Ramos (cell line): ENCODE results near the gene CATSPERB.
"Not testable (repeated sequence)": the region's sequence is repeated elsewhere in the genome, so short reads cannot be mapped to it uniquely, and the experiment has no call there.

Source experiments
- in situ Hi-C: fragments of 300-500 bp; cut with MboI; formaldehyde crosslinking; loops from one replicate; pipeline ENCODE4 v1.14.3; 2022; ENCODE audit warnings: low sequenced_read_pairs; ENCODE audit not compliant: unreplicated experiment

Gene CATSPERB

GRCh38 chr14:91681118-91681517, 50.8 kb downstream of the CATSPERB start:
- in situ Hi-C loops = no loop called here

DNA sequence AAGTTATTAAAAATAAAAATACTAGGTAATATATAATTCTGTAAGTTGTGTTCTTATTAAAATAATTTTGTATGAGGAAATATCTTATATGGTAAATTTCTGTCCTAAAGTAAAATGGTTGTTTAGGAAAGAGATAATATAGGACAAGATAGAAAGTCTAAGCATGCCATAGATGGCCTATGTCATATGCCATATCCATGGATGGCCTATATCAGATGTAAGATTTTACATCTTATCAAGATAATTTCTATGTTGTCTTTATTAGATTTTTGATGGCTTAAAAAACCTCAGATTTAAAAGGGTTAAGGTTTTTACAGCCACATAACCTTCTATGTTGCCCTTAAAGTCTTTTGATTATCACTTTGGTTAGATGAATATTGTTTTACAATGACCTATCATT, 52.6 kb downstream of the CATSPERB start:
- in situ Hi-C loops = no loop called here

- in situ Hi-C loops = not testable (repeated sequence)
Measured at GRCh38 chr14:91677687-91678086, 54.2 kb downstream of the CATSPERB start.

- in situ Hi-C loops = no loop called here
Measured at GRCh38 chr14:91674911-91675310, 57.0 kb downstream of the CATSPERB start.

DNA sequence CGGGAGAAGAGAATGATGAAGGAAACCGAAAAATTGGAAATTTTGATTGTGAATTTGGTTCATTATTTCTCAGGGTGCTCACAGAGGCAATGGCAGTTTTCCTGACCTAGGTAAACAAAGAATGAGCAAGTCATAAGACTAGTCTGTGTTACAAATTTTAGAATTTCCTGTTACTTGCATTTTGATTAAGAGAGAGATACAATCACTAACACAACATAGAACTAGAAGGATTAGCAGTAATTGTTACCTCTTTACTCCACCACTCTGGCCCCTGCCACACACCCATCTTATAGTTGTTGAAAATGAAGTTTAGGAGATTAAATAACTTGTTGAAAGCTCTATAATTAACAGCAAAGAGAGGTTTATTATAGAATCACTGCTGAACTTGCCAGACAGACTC, 62.0 kb downstream of the CATSPERB start:
- in situ Hi-C loops = no loop called here

GRCh38 chr14:91667101-91667500, 64.8 kb downstream of the CATSPERB start:
- in situ Hi-C loops = not testable (repeated sequence)

- in situ Hi-C loops = no loop called here
Measured at GRCh38 chr14:91660790-91661189, 71.1 kb downstream of the CATSPERB start.

- in situ Hi-C loops = no loop called here
Measured at GRCh38 chr14:91654836-91655235, 77.0 kb downstream of the CATSPERB start.

GRCh38 chr14:91653451-91653850, 78.4 kb downstream of the CATSPERB start:
- in situ Hi-C loops = no loop called here

- in situ Hi-C loops = no loop called here
Measured at GRCh38 chr14:91649930-91650329, 82.0 kb downstream of the CATSPERB start.

GRCh38 chr14:91647856-91648255, 84.0 kb downstream of the CATSPERB start:
- in situ Hi-C loops = no loop called here

- in situ Hi-C loops = no loop called here
Measured at GRCh38 chr14:91636604-91637003, 95.3 kb downstream of the CATSPERB start.

- in situ Hi-C loops = no loop called here
Measured at GRCh38 chr14:91624757-91625156, 107.1 kb downstream of the CATSPERB start.

- in situ Hi-C loops = no loop called here
Measured at GRCh38 chr14:91614187-91614586, 117.7 kb downstream of the CATSPERB start.

DNA sequence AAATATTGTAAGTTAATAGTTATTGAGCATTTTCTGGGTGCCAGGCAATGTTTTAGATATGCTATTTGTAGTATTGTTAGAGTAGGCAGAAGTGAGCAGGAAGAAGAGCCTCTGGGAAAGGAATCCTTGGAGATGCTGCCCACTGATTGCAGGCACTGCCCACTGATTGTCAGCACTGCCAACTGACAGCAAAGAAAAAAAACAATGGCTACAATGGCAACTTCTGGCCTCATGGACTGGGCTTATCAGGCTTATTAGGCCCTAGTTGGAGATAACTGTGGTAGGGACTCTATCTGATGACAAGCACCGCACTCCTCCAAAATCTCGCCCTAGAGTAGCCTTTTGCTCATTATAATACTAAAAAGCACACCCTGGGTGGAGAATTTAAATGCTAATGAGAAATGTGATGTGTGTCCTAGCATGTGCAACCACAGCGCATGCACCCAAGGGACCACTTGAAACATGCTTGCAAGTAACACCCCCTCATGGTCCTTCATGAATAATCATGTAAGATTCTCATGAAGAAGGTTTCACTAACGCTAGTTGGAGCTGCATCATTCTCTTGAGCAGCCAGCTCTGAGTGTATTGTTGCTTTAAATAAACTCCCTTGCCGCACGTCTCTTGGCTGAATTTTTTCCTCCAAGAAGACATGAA, 118.3 kb downstream of the CATSPERB start:
- in situ Hi-C loops = no loop called here

- in situ Hi-C loops = no loop called here
Measured at GRCh38 chr14:91611528-91611927, 120.4 kb downstream of the CATSPERB start.

- in situ Hi-C loops = no loop called here
Measured at GRCh38 chr14:91609161-91609560, 122.7 kb downstream of the CATSPERB start.

DNA sequence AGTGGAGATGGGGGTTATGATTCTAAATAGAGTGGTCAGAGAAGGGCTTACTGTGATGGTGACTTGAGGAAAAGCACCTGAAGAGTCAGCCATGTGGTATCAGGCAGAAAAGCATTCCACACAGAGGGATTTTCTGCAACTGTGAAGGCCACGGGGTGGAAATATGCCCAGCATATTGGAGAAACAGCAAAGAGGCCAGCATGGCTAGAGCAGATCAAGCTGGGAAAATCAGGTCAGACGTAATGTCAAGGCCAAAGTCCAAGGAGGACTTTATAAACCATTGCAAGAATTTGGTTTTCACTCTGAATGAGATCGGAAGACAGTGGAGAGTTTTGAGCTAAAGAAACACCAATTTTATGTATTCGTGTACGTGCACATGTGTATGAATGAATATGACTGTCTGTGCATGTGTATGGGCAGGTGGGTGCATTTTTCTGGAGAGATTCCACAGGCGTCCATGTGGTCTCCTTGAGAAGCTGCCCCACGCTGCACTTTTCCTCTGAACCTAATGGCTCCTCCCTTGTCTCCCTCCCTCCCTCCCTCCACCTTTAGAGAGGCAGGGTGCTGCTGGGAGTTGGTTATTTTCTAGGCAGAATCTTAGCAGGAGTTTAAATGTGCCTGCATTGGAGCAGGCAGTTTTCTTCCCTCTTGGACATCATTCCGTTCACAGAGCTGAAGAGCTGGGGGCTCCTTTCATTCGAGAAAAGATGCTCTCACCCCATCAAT, 124.4 kb downstream of the CATSPERB start:
- in situ Hi-C loops = no loop called here

- in situ Hi-C loops = no loop called here
Measured at GRCh38 chr14:91606851-91607250, 125.0 kb downstream of the CATSPERB start.

DNA sequence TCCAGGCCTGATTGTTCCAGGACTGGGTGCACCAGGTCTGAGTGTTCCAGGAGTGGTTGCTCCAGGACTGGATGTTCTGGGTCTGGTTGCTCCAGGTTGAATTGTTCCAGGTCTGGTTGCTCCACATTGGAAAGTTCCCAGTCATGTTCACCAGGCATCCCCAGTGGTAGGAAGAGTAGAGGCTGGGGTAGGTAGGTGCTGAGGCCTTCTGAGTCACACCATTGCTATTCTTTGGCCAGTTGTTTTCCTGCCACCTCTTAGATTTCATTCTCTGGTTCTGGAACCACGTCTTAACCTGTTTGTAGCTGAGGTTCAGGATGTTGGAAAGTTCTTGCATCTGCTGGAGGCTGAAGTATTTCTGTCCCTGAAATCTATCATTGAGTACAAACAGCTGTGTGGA, 127.3 kb downstream of the CATSPERB start:
- in situ Hi-C loops = not testable (repeated sequence)

- in situ Hi-C loops = no loop called here
Measured at GRCh38 chr14:91599994-91600393, 131.9 kb downstream of the CATSPERB start.

DNA sequence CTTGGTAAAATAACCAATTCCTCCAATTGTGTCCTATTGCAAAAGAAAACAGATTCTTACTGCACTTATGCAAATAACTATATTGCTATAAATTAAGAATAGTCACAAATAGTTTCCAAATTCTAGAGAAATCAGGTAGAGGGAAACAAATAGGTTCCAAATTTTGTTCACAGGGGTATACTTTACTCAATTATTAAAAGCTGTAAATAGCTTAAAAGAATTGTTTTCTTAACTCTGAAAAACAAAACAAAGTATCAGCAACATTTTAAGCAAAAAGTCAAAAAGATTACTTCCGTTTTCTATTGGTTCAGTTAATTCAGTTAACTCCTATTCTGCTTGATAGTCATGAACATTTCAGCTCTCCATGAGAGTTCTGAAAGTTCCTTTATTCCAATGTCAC, 136.2 kb downstream of the CATSPERB start:
- in situ Hi-C loops = no loop called here
